IMR-90 (cell line): ENCODE data around the gene IFNL3. TPM values are rescaled to one million over a fixed set of nuclear protein-coding genes. Genes with fewer than 3 reads are reported as not detected.

ENCODE experiments used
- ATAC-seq: fragments of 200-7000 bp; cut with Tn5 transposase; 2 replicates; pipeline ENCODE4 v1.9.1; 2020; ENCODE audit warnings: low read depth, mild to moderate bottlenecking, moderate library complexity
- BruUV-seq: library from RNA; stranded (reverse); fragments of 400-500 nt; replicated peaks from 2 replicates; lab custom pipeline; 2021; lab: Mats Ljungman, UMichigan
- CTCF ChIA-PET: fragments of 300-600 bp; formaldehyde crosslinking; extraction: SDS; loops from one replicate; lab custom pipeline; 2021; ENCODE audit warnings: antibody characterized with exemption; lab: Yijun Ruan, JAX
- POLR2A ChIA-PET: fragments of 300-600 bp; sonication (Branson Sonifier 250); formaldehyde crosslinking; loops from one replicate; lab custom pipeline; 2022; ENCODE audit warnings: antibody characterized with exemption; ENCODE audit not compliant: unreplicated experiment; lab: Charles Lee
- DNase-seq: peaks from one replicate; pipeline ENCODE4 v3.0.0; 2013
- H2AFZ ChIP-seq: replicated peaks from 2 replicates; pipeline ENCODE3; 2013; ENCODE audit warnings: low read length, mild to moderate bottlenecking; ENCODE audit not compliant: poor library complexity
- H2AK5ac ChIP-seq: 2 replicates; pipeline ENCODE4 v1.6.1; 2013; ENCODE audit warnings: low read depth, low read length, inconsistent platforms
- H2AK9ac ChIP-seq: replicated peaks from 2 replicates; pipeline ENCODE3; 2013; ENCODE audit warnings: mild to moderate bottlenecking, low read depth, low read length, moderate library complexity; ENCODE audit not compliant: poor library complexity
- H2BK120ac ChIP-seq: 2 replicates; pipeline ENCODE4 v1.6.1; 2013; ENCODE audit warnings: low read depth, low read length, inconsistent platforms
- H2BK15ac ChIP-seq: 3 replicates; pipeline ENCODE4 v1.6.1; 2013; ENCODE audit warnings: low read depth, low read length, inconsistent platforms
- H2BK20ac ChIP-seq: 2 replicates; pipeline ENCODE4 v1.6.1; 2013; ENCODE audit warnings: low read depth, mild to moderate bottlenecking, inconsistent platforms, low read length, moderate library complexity
- H2BK5ac ChIP-seq: 2 replicates; pipeline ENCODE4 v1.6.1; 2013; ENCODE audit warnings: mild to moderate bottlenecking, low read depth, low read length, inconsistent platforms; ENCODE audit not compliant: poor library complexity, severe bottlenecking
- H3K14ac ChIP-seq: replicated peaks from 2 replicates; pipeline ENCODE4 v1.6.1; 2013; ENCODE audit warnings: low read depth, low read length, inconsistent platforms
- H3K18ac ChIP-seq: 2 replicates; pipeline ENCODE4 v1.6.1; 2013; ENCODE audit warnings: low read depth, low read length, control low read depth
- H3K23ac ChIP-seq: 2 replicates; pipeline ENCODE4 v1.6.1; 2013; ENCODE audit warnings: low read depth, low read length, inconsistent platforms
- H3K27ac ChIP-seq: 2 replicates; pipeline ENCODE4 v1.5.1; 2013; ENCODE audit warnings: mild to moderate bottlenecking, control low read depth, low read length; ENCODE audit not compliant: insufficient read depth
- H3K27me3 ChIP-seq: 2 replicates; pipeline ENCODE4 v1.6.1; 2013; ENCODE audit warnings: low read length; ENCODE audit not compliant: control insufficient read depth, insufficient read depth
- H3K36me3 ChIP-seq: 2 replicates; pipeline ENCODE4 v1.6.1; 2013; ENCODE audit warnings: low read length, mixed read lengths; ENCODE audit not compliant: control insufficient read depth, insufficient read depth
- H3K4ac ChIP-seq: 2 replicates; pipeline ENCODE4 v1.6.1; 2013; ENCODE audit warnings: low read depth, low read length, inconsistent platforms
- H3K4me1 ChIP-seq: 2 replicates; pipeline ENCODE4 v1.6.1; 2013; ENCODE audit warnings: low read length, mixed read lengths; ENCODE audit not compliant: control insufficient read depth, insufficient read depth
- H3K4me2 ChIP-seq: 2 replicates; pipeline ENCODE4 v1.6.1; 2013; ENCODE audit warnings: low read depth, mild to moderate bottlenecking, control low read depth, low read length, moderate library complexity
- H3K4me3 ChIP-seq: 2 replicates; pipeline ENCODE4 v1.5.1; 2013; ENCODE audit warnings: low read depth, mild to moderate bottlenecking, control low read depth, low read length, moderate library complexity; ENCODE audit not compliant: insufficient read depth
- H3K56ac ChIP-seq: 2 replicates; pipeline ENCODE4 v1.6.1; 2013; ENCODE audit warnings: low read length, inconsistent platforms; ENCODE audit not compliant: insufficient read depth; ENCODE audit errors: extremely low read depth
- H3K79me1 ChIP-seq, 2 experiments: 2 replicates each; pipeline ENCODE4 v1.6.1; 2013; ENCODE audit warnings: low read length in 2 of 2, inconsistent platforms in 1 of 2, low read depth in 1 of 2
- H3K9ac ChIP-seq: 2 replicates; pipeline ENCODE4 v1.6.1; 2013; ENCODE audit warnings: low read depth, low read length, control low read depth
- H3K9me1 ChIP-seq: 2 replicates; pipeline ENCODE4 v1.6.1; 2013; ENCODE audit warnings: low read length, inconsistent platforms; ENCODE audit not compliant: insufficient read depth
- H3K9me3 ChIP-seq: 2 replicates; pipeline ENCODE4 v1.6.1; 2013; ENCODE audit warnings: low read length; ENCODE audit not compliant: control insufficient read depth, insufficient read depth
- H4K20me1 ChIP-seq: 2 replicates; pipeline ENCODE4 v1.6.1; 2013; ENCODE audit warnings: low read length, inconsistent platforms; ENCODE audit not compliant: insufficient read depth
- H4K5ac ChIP-seq: 2 replicates; pipeline ENCODE4 v1.6.1; 2013; ENCODE audit warnings: mild to moderate bottlenecking, low read depth, low read length, control low read depth
- H4K8ac ChIP-seq, 2 experiments: 2 replicates each; pipeline ENCODE4 v1.6.1; 2013; ENCODE audit warnings: low read depth in 2 of 2, low read length in 2 of 2, control low read depth in 1 of 2, inconsistent platforms in 1 of 2
- H4K91ac ChIP-seq: 2 replicates; pipeline ENCODE4 v1.6.1; 2013; ENCODE audit warnings: low read depth, low read length, inconsistent platforms; ENCODE audit not compliant: insufficient read depth
- BHLHE40 ChIP-seq: fragments of 150-350 bp; IDR thresholded peaks from 2 replicates; pipeline ENCODE4 v1.6.1; 2016; ENCODE audit warnings: mild to moderate bottlenecking, low read depth, low read length
- CEBPB ChIP-seq: IDR thresholded peaks from 2 replicates; pipeline ENCODE4 v1.6.1; 2012; ENCODE audit warnings: low read depth, low read length, improper control_type of control experiment
- CHD1 ChIP-seq: IDR thresholded peaks from 2 replicates; pipeline ENCODE4 v1.6.1; 2012; ENCODE audit warnings: low read depth, low read length, improper control_type of control experiment
- FOS ChIP-seq: fragments of 150-350 bp; IDR thresholded peaks from 2 replicates; pipeline ENCODE4 v1.6.1; 2016; ENCODE audit warnings: low read depth, low read length
- MAFK ChIP-seq: IDR thresholded peaks from 2 replicates; pipeline ENCODE4 v1.6.1; 2012; ENCODE audit warnings: low read depth, low read length, improper control_type of control experiment
- MAZ ChIP-seq: IDR thresholded peaks from 2 replicates; pipeline ENCODE4 v1.6.1; 2012; ENCODE audit warnings: low read depth, mild to moderate bottlenecking, low read length, improper control_type of control experiment, moderate library complexity, borderline replicate concordance
- MXI1 ChIP-seq: IDR thresholded peaks from 2 replicates; pipeline ENCODE4 v1.6.1; 2012; ENCODE audit warnings: low read depth, mild to moderate bottlenecking, low read length, moderate library complexity, borderline replicate concordance
- NFE2L2 ChIP-seq: fragments of 150-350 bp; IDR thresholded peaks from 2 replicates; pipeline ENCODE4 v1.6.1; 2016; ENCODE audit warnings: low read depth, mild to moderate bottlenecking, low read length
- POLR2A ChIP-seq: IDR thresholded peaks from 2 replicates; pipeline ENCODE4 v1.6.1; 2012; ENCODE audit warnings: mild to moderate bottlenecking, low read depth, low read length
- RAD21 ChIP-seq: IDR thresholded peaks from 2 replicates; pipeline ENCODE4 v1.6.1; 2012; ENCODE audit warnings: low read length, improper control_type of control experiment
- RCOR1 ChIP-seq: IDR thresholded peaks from 2 replicates; pipeline ENCODE4 v1.6.1; 2012; ENCODE audit warnings: mild to moderate bottlenecking, low read length, improper control_type of control experiment; ENCODE audit not compliant: insufficient replicate concordance
- RFX5 ChIP-seq: IDR thresholded peaks from 2 replicates; pipeline ENCODE4 v1.8.0; 2012; ENCODE audit warnings: low read depth, mild to moderate bottlenecking, low read length, moderate library complexity
- SMC3 ChIP-seq: fragments of 150-350 bp; IDR thresholded peaks from 2 replicates; pipeline ENCODE4 v1.6.1; 2016; ENCODE audit warnings: low read depth, mild to moderate bottlenecking, antibody characterized with exemption, low read length, moderate library complexity
- WGBS, 2 experiments: methylation state at CpG; one replicate each; pipeline versions ENCODE4 v1.1.5 to v1.1.7; 2013; ENCODE audit warnings: missing lambda C conversion rate in 2 of 2; ENCODE audit not compliant: insufficient read length in 1 of 2; ENCODE audit errors: extremely low coverage in 2 of 2; 5-methylcytosine and 5-hydroxymethylcytosine counted together
- dilution Hi-C: fragments of 300-500 bp; cut with HindIII; formaldehyde crosslinking; loops from one replicate; pipeline ENCODE4 v1.14.3; 2018; ENCODE audit warnings: low sequenced_read_pairs; ENCODE audit not compliant: unreplicated experiment
- in situ Hi-C: fragments of 300-500 bp; cut with MboI; formaldehyde crosslinking; loops from 3 replicates; pipeline ENCODE4 v1.14.3; 2019; ENCODE audit warnings: low sequenced_read_pairs, inconsistent platforms, mixed read lengths
- intact Hi-C: fragments of 100-400 bp; cut with micrococcal nuclease; formaldehyde crosslinking; loops from 2 replicates; pipeline ENCODE4 v1.10.0; 2022
- polyA plus RNA-seq, 3 experiments: library from polyadenylated mRNA; depleted of rRNA; stranded (reverse); fragments of >200 nt; gene quantifications; 2 replicates each; pipeline ENCODE4 v1.2.3, GENCODE V29; 2012; ENCODE audit warnings: low replicate concordance in 1 of 3
- total RNA-seq: library from RNA; depleted of rRNA; stranded (reverse); fragments of >200 nt; gene quantifications from 2 replicates; pipeline ENCODE4 v1.2.3, GENCODE V29; 2012
- TF ChIP-seq, protein P1 (sequence below): fragments of 150-350 bp; IDR thresholded peaks from 2 replicates; pipeline ENCODE4 v1.6.1; 2016; ENCODE audit warnings: low read depth, mild to moderate bottlenecking, low read length, moderate library complexity, borderline replicate concordance
- TF ChIP-seq, protein P2 (sequence below): conservative IDR thresholded peaks from 2 replicates; pipeline ENCODE4 v1.5.1; 2012; ENCODE audit warnings: mild to moderate bottlenecking, low read depth, low read length, improper control_type of control experiment
- TF ChIP-seq, protein P3 (sequence below): fragments of 150-350 bp; IDR thresholded peaks from 2 replicates; pipeline ENCODE4 v1.6.1; 2017; ENCODE audit warnings: mild to moderate bottlenecking, antibody characterized with exemption, low read length, low read depth

Gene IFNL3
- total and polyA plus RNA-seq, 2 of the 4 experiments (the other 2 are of a cell fraction) = not detected

DNA sequence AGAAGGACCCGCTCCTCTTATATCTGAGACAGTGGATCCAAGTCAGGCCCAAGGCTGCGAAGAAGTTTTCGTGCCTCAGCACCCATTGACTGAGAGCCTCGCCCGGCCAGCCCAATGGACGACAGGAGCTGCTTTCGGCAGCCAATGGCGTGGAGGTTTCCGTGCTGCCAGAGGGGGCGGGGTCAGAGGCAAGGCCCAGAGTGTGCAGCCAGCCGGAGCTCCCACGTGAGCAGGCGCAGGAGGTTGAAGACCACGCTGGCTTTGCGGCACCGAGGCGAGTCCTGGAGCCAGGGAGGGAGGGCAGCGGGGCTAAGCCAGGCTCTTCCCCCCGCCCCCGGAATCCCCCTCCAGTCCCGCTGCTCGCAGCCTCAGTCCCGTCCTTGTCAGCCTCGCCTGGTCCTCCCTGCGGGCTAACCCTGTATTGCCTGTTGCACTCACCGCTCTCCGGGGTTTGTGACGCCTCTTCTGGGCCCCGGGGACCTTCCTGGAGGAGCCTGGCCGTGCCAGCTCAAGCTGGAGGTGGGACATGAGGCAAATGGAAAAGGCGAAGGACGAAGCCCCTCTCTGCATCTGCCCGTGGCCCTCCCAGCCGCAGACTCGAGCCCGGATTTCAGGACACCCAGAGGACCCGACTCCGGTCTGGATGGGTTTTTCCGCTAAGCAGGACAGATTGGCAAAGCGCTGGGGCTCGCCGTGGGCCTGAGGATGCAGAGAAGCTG is 2.3 kb upstream of the IFNL3 start:
- H2AK5ac ChIP-seq = no peak overlapping the region
- ATAC-seq (peak; percentile 56), DNase-seq (no peak)
- H3K27me3 ChIP-seq = peaks cover 42% of the 10 kb centered on the region
- no peak overlapping the region for H4K5ac ChIP-seq
- WGBS, 2 experiments = 21% methylated on average over 25 of the region's 42 CpGs; no CpG with 5 or more reads in 1 of the 2 experiments
- no peak overlapping the region for H3K14ac ChIP-seq
- H3K18ac ChIP-seq = no peak overlapping the region
- ChIA-PET CTCF (interaction anchor here (0.5 kb wide), 1 partner anchor 1980 kb away, joined by 3 read pairs; no protein-coding TSS in a partner anchor), POLR2A (no interaction called here)
- dilution Hi-C loops (no loop called here), in situ Hi-C loops (no loop called here), intact Hi-C loops (no loop called here)
- no peaks in the 10 kb centered on the region for H3K9me1 ChIP-seq
- no peak overlapping the region for H3K4ac ChIP-seq
- H3K9ac ChIP-seq = no peak overlapping the region
- no peak overlapping the region for H3K56ac ChIP-seq
- no peak overlapping the region for H3K4me3 ChIP-seq
- no peak overlapping the region for H2BK5ac ChIP-seq
- H2AFZ ChIP-seq = peak overlapping the region; percentile 7
- H3K4me2 ChIP-seq = no peak overlapping the region
- no peak overlapping the region for H2BK120ac ChIP-seq
- TF ChIP-seq CHD1 (no peak), NFE2L2 (no peak), BHLHE40 (no peak), MAFK (no peak), RFX5 (no peak), POLR2A (no peak), FOS (no peak), MXI1 (no peak), MAZ (no peak), RCOR1 (no peak), SMC3 (no peak), CEBPB (no peak), RAD21 (no peak)
- TF ChIP-seq, protein P1, sequence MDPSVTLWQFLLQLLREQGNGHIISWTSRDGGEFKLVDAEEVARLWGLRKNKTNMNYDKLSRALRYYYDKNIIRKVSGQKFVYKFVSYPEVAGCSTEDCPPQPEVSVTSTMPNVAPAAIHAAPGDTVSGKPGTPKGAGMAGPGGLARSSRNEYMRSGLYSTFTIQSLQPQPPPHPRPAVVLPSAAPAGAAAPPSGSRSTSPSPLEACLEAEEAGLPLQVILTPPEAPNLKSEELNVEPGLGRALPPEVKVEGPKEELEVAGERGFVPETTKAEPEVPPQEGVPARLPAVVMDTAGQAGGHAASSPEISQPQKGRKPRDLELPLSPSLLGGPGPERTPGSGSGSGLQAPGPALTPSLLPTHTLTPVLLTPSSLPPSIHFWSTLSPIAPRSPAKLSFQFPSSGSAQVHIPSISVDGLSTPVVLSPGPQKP = no peak
- TF ChIP-seq, protein P2, sequence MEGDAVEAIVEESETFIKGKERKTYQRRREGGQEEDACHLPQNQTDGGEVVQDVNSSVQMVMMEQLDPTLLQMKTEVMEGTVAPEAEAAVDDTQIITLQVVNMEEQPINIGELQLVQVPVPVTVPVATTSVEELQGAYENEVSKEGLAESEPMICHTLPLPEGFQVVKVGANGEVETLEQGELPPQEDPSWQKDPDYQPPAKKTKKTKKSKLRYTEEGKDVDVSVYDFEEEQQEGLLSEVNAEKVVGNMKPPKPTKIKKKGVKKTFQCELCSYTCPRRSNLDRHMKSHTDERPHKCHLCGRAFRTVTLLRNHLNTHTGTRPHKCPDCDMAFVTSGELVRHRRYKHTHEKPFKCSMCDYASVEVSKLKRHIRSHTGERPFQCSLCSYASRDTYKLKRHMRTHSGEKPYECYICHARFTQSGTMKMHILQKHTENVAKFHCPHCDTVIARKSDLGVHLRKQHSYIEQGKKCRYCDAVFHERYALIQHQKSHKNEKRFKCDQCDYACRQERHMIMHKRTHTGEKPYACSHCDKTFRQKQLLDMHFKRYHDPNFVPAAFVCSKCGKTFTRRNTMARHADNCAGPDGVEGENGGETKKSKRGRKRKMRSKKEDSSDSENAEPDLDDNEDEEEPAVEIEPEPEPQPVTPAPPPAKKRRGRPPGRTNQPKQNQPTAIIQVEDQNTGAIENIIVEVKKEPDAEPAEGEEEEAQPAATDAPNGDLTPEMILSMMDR = no peak
- TF ChIP-seq, protein P3, sequence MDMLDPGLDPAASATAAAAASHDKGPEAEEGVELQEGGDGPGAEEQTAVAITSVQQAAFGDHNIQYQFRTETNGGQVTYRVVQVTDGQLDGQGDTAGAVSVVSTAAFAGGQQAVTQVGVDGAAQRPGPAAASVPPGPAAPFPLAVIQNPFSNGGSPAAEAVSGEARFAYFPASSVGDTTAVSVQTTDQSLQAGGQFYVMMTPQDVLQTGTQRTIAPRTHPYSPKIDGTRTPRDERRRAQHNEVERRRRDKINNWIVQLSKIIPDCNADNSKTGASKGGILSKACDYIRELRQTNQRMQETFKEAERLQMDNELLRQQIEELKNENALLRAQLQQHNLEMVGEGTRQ = no peak
- H2BK15ac ChIP-seq = no peak overlapping the region
- BruUV-seq = no TSS peak
- H4K20me1 ChIP-seq = no peaks in the 10 kb centered on the region
- H4K91ac ChIP-seq = no peak overlapping the region
- no peaks in the 10 kb centered on the region for H3K36me3 ChIP-seq
- no peak overlapping the region for H3K27ac ChIP-seq
- no peaks in the 10 kb centered on the region for H3K79me1 ChIP-seq
- H3K4me1 ChIP-seq = no peaks in the 10 kb centered on the region
- H4K8ac ChIP-seq = no peak overlapping the region
- H3K23ac ChIP-seq = no peak overlapping the region
- no peak overlapping the region for H2AK9ac ChIP-seq
- H2BK20ac ChIP-seq = no peak overlapping the region
- peaks cover 2% of the 10 kb centered on the region; the same call in 1 of the 2 replicates for H3K9me3 ChIP-seq
